ENCODE data around the gene BHLHE41. TPM values are rescaled to one million over a fixed set of nuclear protein-coding genes. Genes with fewer than 3 reads are reported as not detected.

BHLHE41 gene
- total and polyA plus RNA-seq, 2 of the 8 experiments (the other 6 are each of a cell fraction or from before 2014, with no cell fraction given) = 1.1 to 3.4 TPM

DNA sequence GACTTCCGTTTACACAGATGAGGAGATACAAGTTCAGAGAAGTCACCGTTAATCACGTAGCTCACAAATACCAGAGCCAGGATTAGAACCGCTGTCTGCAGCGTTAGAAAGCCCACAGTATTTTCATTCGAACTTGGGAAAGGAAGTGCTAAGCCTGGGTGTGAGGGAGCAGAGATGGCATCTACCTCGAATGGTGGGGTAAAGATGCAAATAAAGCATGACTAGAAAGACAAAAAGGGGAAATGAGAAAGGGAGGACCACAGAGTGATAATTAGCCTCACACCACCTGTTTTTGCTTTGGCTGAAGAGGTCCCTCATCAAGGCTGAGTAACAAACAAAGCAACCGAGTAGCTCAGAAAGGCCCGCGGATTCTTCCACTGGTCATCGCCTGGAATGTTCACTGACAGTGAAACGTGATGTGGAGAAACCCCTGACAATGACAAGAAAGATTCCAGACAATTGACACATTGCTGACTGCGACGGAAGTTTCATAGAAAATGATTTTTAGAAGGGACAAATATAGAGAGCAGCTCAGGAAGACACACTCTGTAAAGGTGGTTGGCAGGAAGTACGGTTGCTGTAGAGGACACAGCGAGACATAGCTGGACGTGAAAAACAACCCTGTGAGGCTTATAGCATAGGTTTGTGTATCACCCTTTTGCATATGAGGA is 31.5 kb upstream of the BHLHE41 start (continued):
- TF ChIP-seq ZNF274 (IDR thresholded peaks at IDR 0.05; ENCODE audit: borderline replicate concordance, extremely low read depth, low read length) = no peak
- TF ChIP-seq RBBP5 (IDR thresholded peaks at IDR 0.05; ENCODE audit: borderline replicate concordance, low read depth, low read length) = no peak
- no peak for TF ChIP-seq EP300 (IDR thresholded peaks at IDR 0.05; ENCODE audit: borderline replicate concordance in 1 of 2, low read depth in 2 of 2, low read length in 2 of 2)
- TF ChIP-seq HDAC2 (IDR thresholded peaks at IDR 0.05; ENCODE audit: borderline replicate concordance in 1 of 2, low read depth in 2 of 2, low read length in 2 of 2) = no peak
- TF ChIP-seq SIRT6 (IDR thresholded peaks at IDR 0.05; ENCODE audit: low read length) = no peak
- TF ChIP-seq GTF2F1 (IDR thresholded peaks at IDR 0.05; ENCODE audit: borderline replicate concordance, low read depth, low read length) = no peak
- TF ChIP-seq NRF1 (IDR thresholded peaks at IDR 0.05; ENCODE audit: low read depth, low read length) = no peak

All from H1 (cell line).